ENCODE measurements around the gene PTDSS2. TPM values are rescaled to one million over a fixed set of nuclear protein-coding genes. Genes with fewer than 3 reads are reported as not detected.

Gene PTDSS2
- total and polyA plus RNA-seq, 10 of the 15 experiments (the other 5 are each of a cell fraction or from before 2014, with no cell fraction given), result 0.39 to 21.1 (median 10.8) TPM

GRCh38 chr11:488579-488978, 38.5 kb downstream of the PTDSS2 start:
- no peak for TF ChIP-seq BCL3 (IDR thresholded peaks at IDR 0.05; ENCODE audit: borderline replicate concordance, insufficient read depth, low read depth, low read length, poor library complexity, severe bottlenecking)
- TF ChIP-seq JUND (IDR thresholded peaks at IDR 0.05; ENCODE audit: low read depth, low read length), result no peak
- FAIRE-seq, result no peak
- in situ Hi-C loops (cut with MboI) (no loop called here), intact Hi-C loops (cut with micrococcal nuclease; ENCODE audit: unreplicated experiment) (no loop called here)
- Histone ChIP-seq H3K4me1 (ENCODE audit: control insufficient read depth, insufficient read depth, low read length) (no peaks in the 10 kb centered on the region), H4K20me1 (ENCODE audit: control insufficient read depth, insufficient read depth) (no peaks in the 10 kb centered on the region), H3K27me3 (replicated peaks in 1 of 2; ENCODE audit: control insufficient read depth in 2 of 2, insufficient read depth in 2 of 2, low read length in 1 of 2) (no peaks in the 10 kb centered on the region), H3K36me3 (ENCODE audit: control insufficient read depth in 2 of 2, insufficient read depth in 2 of 2, low read length in 1 of 2) (peaks cover 0 to 5% of the 10 kb centered on the region in 2 experiments; a peak in 2 of 4 replicates), H3K4me3 (no peak overlapping the region), H2AFZ (ENCODE audit: control insufficient read depth, low read depth, low read length) (no peak overlapping the region), H3K4me2 (ENCODE audit: control insufficient read depth, insufficient read depth) (no peak overlapping the region), H3K9me3 (replicated peaks; ENCODE audit: control insufficient read depth, insufficient read depth, low read length) (no peaks in the 10 kb centered on the region; the same call in 2 of the 3 replicates), H3K79me2 (ENCODE audit: control insufficient read depth, insufficient read depth, low read length) (no peaks in the 10 kb centered on the region), H3K27ac (ENCODE audit: control insufficient read depth, insufficient read depth) (no peak overlapping the region), H3K9ac (ENCODE audit: control insufficient read depth, insufficient read depth, low read length) (no peak overlapping the region)
- no peak for ATAC-seq
- BruUV-seq (replicated peaks), result no TSS peak
- no peak for DNase-seq (ENCODE audit: low read depth, low spot score)
- WGBS (ENCODE audit: insufficient coverage, insufficient replicate concordance, low lambda C conversion rate, missing lambda C conversion rate), result 90% methylated on average over 18 of the region's 19 CpGs
- POLR2A ChIA-PET, result no interaction called here
- SMC1A ChIA-PET (ENCODE audit: uncharacterized antibody, unreplicated experiment), result no interaction called here
- CTCF ChIA-PET, result no interaction called here
- RAD21 ChIA-PET (ENCODE audit: unreplicated experiment), result no interaction called here

GRCh38 chr11:488992-489391, 38.9 kb downstream of the PTDSS2 start:
- Histone ChIP-seq H4K20me1 (ENCODE audit: control insufficient read depth, insufficient read depth) (no peaks in the 10 kb centered on the region), H3K4me2 (ENCODE audit: control insufficient read depth, insufficient read depth) (no peak overlapping the region), H3K27me3 (replicated peaks in 1 of 2; ENCODE audit: control insufficient read depth in 2 of 2, insufficient read depth in 2 of 2, low read length in 1 of 2) (no peaks in the 10 kb centered on the region), H3K4me1 (ENCODE audit: control insufficient read depth, insufficient read depth, low read length) (no peaks in the 10 kb centered on the region), H3K9me3 (replicated peaks; ENCODE audit: control insufficient read depth, insufficient read depth, low read length) (no peaks in the 10 kb centered on the region), H3K4me3 (no peak overlapping the region), H2AFZ (ENCODE audit: control insufficient read depth, low read depth, low read length) (no peak overlapping the region), H3K9ac (ENCODE audit: control insufficient read depth, insufficient read depth, low read length) (no peak overlapping the region), H3K79me2 (ENCODE audit: control insufficient read depth, insufficient read depth, low read length) (no peaks in the 10 kb centered on the region), H3K36me3 (ENCODE audit: control insufficient read depth in 2 of 2, insufficient read depth in 2 of 2, low read length in 1 of 2) (peaks cover 0 to 6% of the 10 kb centered on the region in 2 experiments; a peak in 2 of 4 replicates), H3K27ac (ENCODE audit: control insufficient read depth, insufficient read depth) (no peak overlapping the region)
- no TSS peak for BruUV-seq (replicated peaks)
- ChIA-PET CTCF (no interaction called here), SMC1A (ENCODE audit: uncharacterized antibody, unreplicated experiment) (no interaction called here), RAD21 (ENCODE audit: unreplicated experiment) (no interaction called here), POLR2A (no interaction called here)
- FAIRE-seq (no peak), ATAC-seq (no peak), DNase-seq (ENCODE audit: low read depth, low spot score) (no peak)
- intact Hi-C loops (cut with micrococcal nuclease; ENCODE audit: unreplicated experiment), result no loop called here
- in situ Hi-C loops (cut with MboI), result no loop called here
- 96% methylated on average over 18 of the region's 19 CpGs for WGBS (ENCODE audit: insufficient coverage, insufficient replicate concordance, low lambda C conversion rate, missing lambda C conversion rate)
- TF ChIP-seq MTA3 (IDR thresholded peaks at IDR 0.05; ENCODE audit: borderline replicate concordance, low read length) (no peak), RAD51 (IDR thresholded peaks at IDR 0.05) (no peak)

All from GM12878 (cell line).